Measurements from ENCODE around the gene GSG1L. TPM values are rescaled to one million over a fixed set of nuclear protein-coding genes. Genes with fewer than 3 reads are reported as not detected.

The GSG1L gene
- polyA plus RNA-seq, 3 donors: not detected

GRCh38 chr16:28089205-28089991, 25.9 kb upstream of the GSG1L start:
- Histone ChIP-seq H3K79me2 (ENCODE audit: insufficient read depth, low read length) (no peaks in the 10 kb centered on the region), H3K36me3 (replicated peaks in 1 of 2; ENCODE audit: control insufficient read depth in 1 of 2, insufficient read depth in 2 of 2, low read length in 2 of 2) (peaks cover 0 to 5% of the 10 kb centered on the region in 2 donors), H3K27me3 (ENCODE audit: control insufficient read depth in 2 of 2, insufficient read depth in 2 of 2, low read length in 2 of 2) (no peaks in the 10 kb centered on the region), H3K4me1 (ENCODE audit: control insufficient read depth in 1 of 2, insufficient read depth in 2 of 2, low read length in 2 of 2) (no peaks in the 10 kb centered on the region), H2AFZ (ENCODE audit: insufficient read depth, low read depth, low read length, poor library complexity, severe bottlenecking) (no peak overlapping the region), H3K9ac (ENCODE audit: insufficient read depth, low read length, poor library complexity, severe bottlenecking) (no peak overlapping the region), H4K20me1 (ENCODE audit: insufficient read depth, low read length) (peaks cover 22% of the 10 kb centered on the region), H3K4me3 (replicated peaks in 1 of 3; ENCODE audit: low read depth in 2 of 3, low read length in 3 of 3) (no peak overlapping the region), H3K27ac (ENCODE audit: low read depth in 1 of 2, low read length in 2 of 2) (no peak overlapping the region), H3K9me3 (replicated peaks in 1 of 2; ENCODE audit: control insufficient read depth in 1 of 2, insufficient read depth in 1 of 2, low read length in 2 of 2) (no peaks in the 10 kb centered on the region), H3K4me2 (replicated peaks; ENCODE audit: extremely low read depth, low read length, poor library complexity, severe bottlenecking) (no peak overlapping the region)
- DNase-seq: no peak
- Mint-ChIP-seq H3K27ac (peak overlapping the region in 1 of 7 donors; percentile 51), H3K4me3 (no peak overlapping the region), H3K9me3 (no peaks in the 10 kb centered on the region), H3K27me3 (ENCODE audit: low read depth in 3 of 3) (peaks cover 2 to 4% (median 4%) of the 10 kb centered on the region in 3 donors), H3K36me3 (peaks cover 2 to 3% of the 10 kb centered on the region in 2 donors), H3K4me1 (no peaks in the 10 kb centered on the region)
- TF ChIP-seq CTCF (IDR thresholded peaks at IDR 0.05): no peak
- WGBS (ENCODE audit: insufficient coverage): 87% methylated on average over 2 of the region's 3 CpGs
- intact Hi-C loops (cut with micrococcal nuclease): no loop called here

GRCh38 chr16:28087675-28088300, 24.3 kb upstream of the GSG1L start:
- no peak for TF ChIP-seq CTCF (IDR thresholded peaks at IDR 0.05)
- Histone ChIP-seq H3K4me3 (replicated peaks in 1 of 3; ENCODE audit: low read depth in 2 of 3, low read length in 3 of 3) (no peak overlapping the region), H3K27me3 (ENCODE audit: control insufficient read depth in 2 of 2, insufficient read depth in 2 of 2, low read length in 2 of 2) (no peaks in the 10 kb centered on the region), H3K9ac (ENCODE audit: insufficient read depth, low read length, poor library complexity, severe bottlenecking) (no peak overlapping the region), H4K20me1 (ENCODE audit: insufficient read depth, low read length) (peaks cover 11% of the 10 kb centered on the region), H2AFZ (ENCODE audit: insufficient read depth, low read depth, low read length, poor library complexity, severe bottlenecking) (no peak overlapping the region), H3K9me3 (replicated peaks in 1 of 2; ENCODE audit: control insufficient read depth in 1 of 2, insufficient read depth in 1 of 2, low read length in 2 of 2) (no peaks in the 10 kb centered on the region), H3K79me2 (ENCODE audit: insufficient read depth, low read length) (no peaks in the 10 kb centered on the region), H3K4me1 (ENCODE audit: control insufficient read depth in 1 of 2, insufficient read depth in 2 of 2, low read length in 2 of 2) (no peaks in the 10 kb centered on the region), H3K36me3 (replicated peaks in 1 of 2; ENCODE audit: control insufficient read depth in 1 of 2, insufficient read depth in 2 of 2, low read length in 2 of 2) (no peaks in the 10 kb centered on the region), H3K27ac (ENCODE audit: low read depth in 1 of 2, low read length in 2 of 2) (no peak overlapping the region), H3K4me2 (replicated peaks; ENCODE audit: extremely low read depth, low read length, poor library complexity, severe bottlenecking) (no peak overlapping the region)
- H3K36me3 Mint-ChIP-seq: peaks cover 0 to 2% of the 10 kb centered on the region in 2 donors
- DNase-seq: no peak
- WGBS (ENCODE audit: insufficient coverage): 67% methylated on average over 1 of the region's 7 CpGs
- intact Hi-C loops (cut with micrococcal nuclease): no loop called here
- H3K27ac Mint-ChIP-seq: peak overlapping the region in 2 of 7 donors; percentile 46 to 71
- H3K27me3 Mint-ChIP-seq (ENCODE audit: low read depth in 3 of 3): peaks cover 2 to 4% (median 4%) of the 10 kb centered on the region in 3 donors
- no peak overlapping the region for H3K4me3 Mint-ChIP-seq
- H3K9me3 Mint-ChIP-seq: no peaks in the 10 kb centered on the region
- H3K4me1 Mint-ChIP-seq: no peaks in the 10 kb centered on the region

Data from CD14-positive monocyte (primary cell).